Small intestine (tissue), 7 donors: ENCODE measurements around the gene MAST4. TPM values are rescaled to one million over a fixed set of nuclear protein-coding genes. Genes with fewer than 3 reads are reported as not detected.
A peak's percentile ranks its signal among the peaks of the same experiment; 100 is the strongest.

Source experiments
- DNase-seq, 2 donors: peaks; one replicate each; pipeline versions ENCODE4 v3.0.0 to v3.0.0-alpha.2; 2013
- FAIRE-seq: peaks from 2 replicates; lab custom pipeline; 2012; peaks lifted over from hg19 to GRCh38; lab: Jason Lieb, UNC
- H3K27ac ChIP-seq, 3 donors: one replicate each; pipeline ENCODE4 v1.5.1; 2013; ENCODE audit warnings: low read length in 2 of 3, mild to moderate bottlenecking in 2 of 3, control low read depth in 1 of 3, inconsistent platforms in 1 of 3, low read depth in 1 of 3, moderate library complexity in 1 of 3
- H3K27me3 ChIP-seq, 3 donors: one replicate each; pipeline ENCODE4 v1.6.1; 2013; ENCODE audit warnings: low read length in 3 of 3, inconsistent platforms in 1 of 3; ENCODE audit not compliant: control insufficient read depth in 3 of 3, insufficient read depth in 3 of 3
- H3K36me3 ChIP-seq, 3 donors: one replicate each; pipeline ENCODE4 v1.6.1; 2013; ENCODE audit warnings: low read length in 3 of 3, inconsistent platforms in 1 of 3, low read depth in 1 of 3, mild to moderate bottlenecking in 1 of 3, moderate library complexity in 1 of 3; ENCODE audit not compliant: control insufficient read depth in 3 of 3, insufficient read depth in 2 of 3
- H3K4me1 ChIP-seq, 3 donors: one replicate each; pipeline ENCODE4 v1.6.1; 2013; ENCODE audit warnings: low read length in 2 of 3, inconsistent platforms in 1 of 3, low read depth in 1 of 3, mild to moderate bottlenecking in 1 of 3, moderate library complexity in 1 of 3; ENCODE audit not compliant: control insufficient read depth in 3 of 3, insufficient read depth in 2 of 3
- H3K4me3 ChIP-seq, 3 donors: one replicate each; pipeline ENCODE4 v1.5.1; 2013; ENCODE audit warnings: low read length in 3 of 3, control low read depth in 1 of 3, inconsistent platforms in 1 of 3, low read depth in 1 of 3, mild to moderate bottlenecking in 1 of 3, moderate library complexity in 1 of 3
- H3K9me3 ChIP-seq, 2 donors: one replicate each; pipeline ENCODE4 v1.6.1; 2013; ENCODE audit warnings: low read depth in 1 of 2, low read length in 1 of 2; ENCODE audit not compliant: control insufficient read depth in 2 of 2, insufficient read depth in 1 of 2
- WGBS, 3 donors: extraction: QIAGEN DNeasy Blood & Tissue Kit; methylation state at CpG; one replicate each; pipeline ENCODE4 v1.1.7; 2013; 5-methylcytosine and 5-hydroxymethylcytosine counted together
- polyA plus RNA-seq, 4 donors: library from polyadenylated mRNA; stranded (reverse) in 3 of 4; unstranded in 1 of 4; fragments of 200-250 nt in 3 of 4; fragments of 120-200 nt in 1 of 4; gene quantifications; one replicate each; pipeline versions ENCODE4 v1.2.1 to v1.2.3, GENCODE V29; 2013
- donor health status: healthy with polysubstance abuse.
- donor health status: control.
- donor health status: control.
- donor health status: Bipolar disorder and iron deficiency.
- donor health status: healthy.

MAST4 gene
- polyA plus RNA-seq, 4 donors: 3.0 to 16.4 (median 4.5) TPM

DNA sequence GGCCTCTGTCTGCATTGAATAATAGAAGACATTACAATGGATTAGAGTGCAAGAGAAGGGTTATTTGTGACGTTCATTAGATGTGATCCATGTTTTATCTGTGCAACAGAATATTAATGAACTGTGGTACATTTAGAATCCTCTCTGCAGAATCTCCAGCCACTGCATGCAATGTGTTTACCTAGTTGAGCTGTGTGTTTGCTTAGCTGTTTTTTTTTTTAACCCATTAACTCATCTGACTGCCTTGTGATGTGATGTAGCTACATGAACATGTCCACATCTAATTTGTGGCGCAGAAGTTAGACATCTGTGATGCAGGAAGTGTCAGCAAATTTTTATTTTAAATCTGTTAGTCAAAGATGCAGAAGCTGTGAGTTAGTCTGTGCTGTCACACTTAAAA, 363.5 kb downstream of the MAST4 start:
- Histone ChIP-seq H3K4me1 (peaks cover 0 to 8% (median 0%) of the 10 kb centered on the region in 3 donors), H3K27me3 (no peaks in the 10 kb centered on the region), H3K9me3 (no peaks in the 10 kb centered on the region), H3K4me3 (no peak overlapping the region), H3K27ac (no peak overlapping the region), H3K36me3 (no peaks in the 10 kb centered on the region)
- WGBS, 3 donors: 57 to 73% (median 69%) methylated on average over 2 of the region's 2 CpGs
- no peak for DNase-seq
- no peak for FAIRE-seq

DNA sequence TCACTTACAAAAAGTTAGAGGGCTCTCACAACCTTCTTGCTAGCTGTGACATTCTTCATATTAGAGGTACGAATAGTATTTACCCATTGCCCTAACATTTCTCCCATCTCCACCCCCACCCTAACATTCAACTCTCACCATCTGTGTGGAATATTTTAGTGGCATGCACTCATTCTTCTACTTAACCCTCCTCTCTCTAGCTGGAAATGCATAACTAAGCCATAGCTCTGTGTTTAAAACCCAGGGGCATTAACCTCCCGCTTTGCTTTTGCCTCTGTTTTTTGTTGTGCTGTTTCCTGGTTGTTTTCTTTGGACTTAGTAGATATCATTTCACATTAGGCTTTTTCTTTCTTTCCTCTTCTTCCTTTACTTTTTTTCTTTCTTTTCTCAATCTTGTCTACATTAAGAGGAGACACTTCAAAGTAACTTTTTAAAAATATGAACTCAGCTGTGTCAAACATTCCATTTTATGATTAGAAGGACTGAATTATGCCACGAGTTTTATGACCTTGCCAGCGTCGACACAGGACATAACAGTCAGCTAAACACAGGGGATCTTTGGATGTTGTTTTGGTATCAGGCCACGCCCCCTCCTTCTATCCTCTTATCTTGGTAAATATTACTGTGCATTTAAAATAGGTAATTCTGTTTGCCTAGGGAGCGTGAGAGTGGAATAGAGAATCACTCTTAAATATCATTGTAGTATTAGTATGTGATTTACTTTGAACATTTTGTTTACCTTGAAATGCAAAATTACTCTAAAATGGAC, 364.4 kb downstream of the MAST4 start:
- FAIRE-seq: no peak
- Histone ChIP-seq H3K36me3 (no peaks in the 10 kb centered on the region), H3K27me3 (no peaks in the 10 kb centered on the region), H3K27ac (no peak overlapping the region), H3K4me3 (no peak overlapping the region), H3K9me3 (no peaks in the 10 kb centered on the region), H3K4me1 (peaks cover 0 to 8% (median 0%) of the 10 kb centered on the region in 3 donors)
- DNase-seq: peak; percentile 23 to 47
- WGBS, 3 donors: 18 to 41% (median 25%) methylated on average over 7 of the region's 7 CpGs

DNA sequence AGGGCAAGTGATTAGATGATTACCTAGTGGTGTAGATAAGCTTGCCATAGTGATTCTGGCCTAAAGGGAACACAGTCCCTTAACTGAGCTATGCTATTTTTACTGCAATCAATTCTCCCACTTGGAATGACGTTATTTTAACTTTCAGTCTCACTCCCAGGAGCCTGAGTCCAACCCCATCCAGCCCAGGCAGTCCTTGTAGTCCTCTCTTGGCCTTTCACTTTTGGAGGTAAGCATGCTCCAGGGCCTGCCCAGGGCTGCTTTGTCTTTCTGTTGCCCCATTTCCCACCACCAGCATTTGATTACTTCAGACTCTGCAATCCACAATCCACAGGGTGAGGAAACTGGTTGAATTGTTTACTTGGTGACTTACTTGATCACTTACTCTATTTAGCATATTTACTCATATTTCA, 367.4 kb downstream of the MAST4 start:
- DNase-seq: no peak
- whole genome bisulfite sequencing, 3 donors: 18 to 38% (median 33%) methylated on average over 1 of the region's 1 CpG

DNA sequence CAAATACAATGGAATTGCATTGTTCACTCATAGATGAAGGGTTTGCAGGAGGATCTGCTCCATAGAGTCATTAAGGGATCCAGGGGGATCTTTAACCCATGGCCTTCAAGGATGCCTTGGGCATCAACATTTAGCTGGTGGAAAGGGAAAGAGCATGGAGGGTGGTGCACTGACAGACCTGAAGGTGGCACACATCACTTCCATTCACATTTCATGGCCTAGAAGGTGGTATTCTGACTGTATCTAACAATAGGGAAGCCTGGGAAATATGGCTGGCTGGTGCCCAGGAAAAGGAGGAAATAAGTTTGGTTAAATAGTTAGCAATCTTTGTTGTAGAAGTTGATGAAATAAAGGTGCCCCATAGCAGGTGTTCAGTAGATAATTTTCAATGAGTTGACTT, 370.2 kb downstream of the MAST4 start:
- DNase-seq (no peak), FAIRE-seq (no peak)
- H3K36me3 ChIP-seq: no peaks in the 10 kb centered on the region
- H3K9me3 ChIP-seq: no peaks in the 10 kb centered on the region
- H3K4me1 ChIP-seq: peaks cover 0 to 2% (median 0%) of the 10 kb centered on the region in 3 donors
- H3K4me3 ChIP-seq: no peak overlapping the region
- H3K27me3 ChIP-seq: no peaks in the 10 kb centered on the region
- H3K27ac ChIP-seq: no peak overlapping the region

More for the DNA sequence above, 367.4 kb downstream of the MAST4 start:
- H3K4me1 ChIP-seq: peaks cover 0 to 8% (median 0%) of the 10 kb centered on the region in 3 donors
- FAIRE-seq: no peak
- H3K27ac ChIP-seq: no peak overlapping the region
- H3K27me3 ChIP-seq: no peaks in the 10 kb centered on the region
- no peak overlapping the region for H3K4me3 ChIP-seq
- no peaks in the 10 kb centered on the region for H3K36me3 ChIP-seq
- H3K9me3 ChIP-seq: no peaks in the 10 kb centered on the region

DNA sequence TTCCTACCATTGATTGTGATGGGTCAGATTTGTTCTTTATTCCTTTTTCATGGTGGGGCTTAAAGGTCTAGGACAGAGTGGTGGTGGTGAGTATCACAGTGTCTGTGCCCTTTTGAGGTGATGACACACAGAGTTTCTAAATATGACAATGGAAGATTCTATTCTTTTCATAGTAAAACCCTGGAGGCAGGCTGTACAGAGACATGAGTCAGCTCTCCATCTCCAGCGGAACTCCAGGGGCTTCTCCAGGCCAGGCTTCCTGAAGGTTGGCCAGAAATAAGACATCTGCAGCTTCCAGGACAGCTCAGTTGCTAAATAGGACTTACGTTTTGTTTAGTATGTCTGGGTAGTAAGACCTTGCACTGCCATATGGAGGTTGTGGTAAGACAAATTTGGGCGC, 370.9 kb downstream of the MAST4 start:
- no peaks in the 10 kb centered on the region for H3K9me3 ChIP-seq
- H3K4me3 ChIP-seq: no peak overlapping the region
- FAIRE-seq: no peak
- no peaks in the 10 kb centered on the region for H3K36me3 ChIP-seq
- WGBS, 3 donors: 83 to 91% (median 88%) methylated on average over 3 of the region's 3 CpGs
- no peaks in the 10 kb centered on the region for H3K4me1 ChIP-seq
- H3K27ac ChIP-seq: no peak overlapping the region
- H3K27me3 ChIP-seq: no peaks in the 10 kb centered on the region
- no peak for DNase-seq

DNA sequence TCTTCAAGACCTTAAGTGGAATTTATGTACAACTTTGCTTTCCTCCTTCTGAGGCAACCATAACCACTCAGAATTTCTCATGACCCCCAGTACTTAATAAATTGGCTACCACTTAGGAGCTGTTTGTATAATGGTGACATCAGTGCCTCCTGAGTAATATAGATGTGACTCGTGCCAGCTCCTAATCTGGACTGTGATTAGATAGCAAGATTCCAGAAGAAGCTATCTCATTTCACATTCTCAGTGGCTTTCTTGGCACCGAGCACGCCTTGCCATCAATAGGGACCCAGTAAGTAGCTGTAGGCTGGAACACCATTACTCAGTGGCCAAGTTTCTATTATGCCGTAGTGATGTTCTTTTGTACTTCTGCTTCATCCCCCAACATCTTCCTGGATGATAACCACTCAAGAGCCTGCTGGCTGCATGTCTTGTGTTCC, 371.7 kb downstream of the MAST4 start:
- no peak for FAIRE-seq
- Histone ChIP-seq H3K27me3 (no peaks in the 10 kb centered on the region), H3K27ac (no peak overlapping the region), H3K4me1 (no peaks in the 10 kb centered on the region), H3K9me3 (no peaks in the 10 kb centered on the region), H3K36me3 (no peaks in the 10 kb centered on the region), H3K4me3 (no peak overlapping the region)
- WGBS, 3 donors: 11 to 61% (median 28%) methylated on average over 4 of the region's 4 CpGs
- peak in 1 of 2 donors; percentile 15 for DNase-seq

DNA sequence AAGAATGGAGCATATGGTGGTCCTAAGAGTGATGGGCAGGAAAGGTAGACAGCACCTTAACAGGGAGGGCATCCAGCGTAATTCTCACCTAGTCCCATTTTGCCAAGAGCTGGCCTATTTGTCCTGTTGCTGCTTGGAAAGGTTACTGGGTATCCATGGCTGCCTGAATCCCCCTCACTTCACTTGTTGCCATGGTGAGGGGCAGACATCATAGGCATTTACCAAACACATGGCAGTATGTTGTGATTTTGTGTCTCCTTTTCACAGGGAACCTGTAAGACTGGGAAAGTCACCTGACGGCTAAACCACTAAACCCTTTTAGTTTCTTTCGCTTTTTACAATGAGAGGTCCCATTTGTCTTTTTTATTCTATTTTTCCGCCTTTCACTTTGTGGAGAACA, 373.3 kb downstream of the MAST4 start:
- Histone ChIP-seq H3K27ac (no peak overlapping the region), H3K27me3 (no peaks in the 10 kb centered on the region), H3K4me3 (no peak overlapping the region), H3K36me3 (no peaks in the 10 kb centered on the region), H3K9me3 (no peaks in the 10 kb centered on the region), H3K4me1 (no peaks in the 10 kb centered on the region)
- FAIRE-seq: no peak
- no peak for DNase-seq
- WGBS, 3 donors: 92 to 94% (median 92%) methylated on average over 4 of the region's 4 CpGs

DNA sequence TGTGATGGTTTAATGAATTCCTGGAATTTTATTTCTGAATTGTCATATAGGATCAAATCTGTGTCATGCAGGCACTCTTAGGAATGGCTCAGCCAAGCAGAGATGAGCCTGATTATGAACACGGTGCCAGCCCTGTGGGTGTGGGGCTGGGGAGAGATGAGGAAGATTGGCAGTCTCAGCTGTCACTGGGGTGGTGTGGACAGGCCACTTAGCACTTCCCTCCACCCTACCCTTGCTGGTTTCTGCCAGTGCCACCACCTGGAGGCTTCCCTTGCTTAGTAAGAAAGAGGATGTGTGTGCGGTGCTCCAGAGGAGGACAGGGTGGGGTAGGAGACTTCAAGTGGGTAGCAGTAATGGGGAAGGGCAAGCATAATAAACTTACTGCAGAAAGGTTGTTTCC, 373.8 kb downstream of the MAST4 start:
- Histone ChIP-seq H3K27me3 (no peaks in the 10 kb centered on the region), H3K4me1 (no peaks in the 10 kb centered on the region), H3K9me3 (no peaks in the 10 kb centered on the region), H3K36me3 (no peaks in the 10 kb centered on the region), H3K27ac (no peak overlapping the region), H3K4me3 (no peak overlapping the region)
- WGBS, 3 donors: 75 to 82% (median 80%) methylated on average over 2 of the region's 2 CpGs
- FAIRE-seq (no peak), DNase-seq (no peak)

DNA sequence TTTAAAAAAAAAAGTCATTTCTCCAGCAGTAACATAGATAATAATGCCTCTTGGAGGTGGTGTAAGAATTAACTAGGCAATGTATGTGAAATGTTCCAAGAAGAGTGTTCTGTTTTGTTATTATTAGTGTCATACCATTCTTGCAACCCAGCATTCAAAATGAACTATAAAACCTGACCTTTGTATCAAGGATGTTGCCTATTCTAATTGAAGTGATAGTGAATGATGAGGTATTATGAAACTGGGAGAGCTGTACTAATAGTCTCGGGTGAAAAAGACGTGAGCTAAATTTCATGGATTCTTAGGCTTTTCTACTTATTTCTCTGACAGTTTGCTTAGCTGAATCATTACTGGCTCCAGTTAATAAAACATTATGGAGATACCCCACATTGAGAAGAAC, 375.8 kb downstream of the MAST4 start:
- no peaks in the 10 kb centered on the region for H3K4me1 ChIP-seq
- no peak overlapping the region for H3K4me3 ChIP-seq
- H3K27me3 ChIP-seq: no peaks in the 10 kb centered on the region
- peak in 1 of 2 donors; percentile 19 for DNase-seq
- H3K27ac ChIP-seq: no peak overlapping the region
- 26 to 65% (median 47%) methylated on average over 2 of the region's 2 CpGs for WGBS, 3 donors
- H3K9me3 ChIP-seq: no peaks in the 10 kb centered on the region
- FAIRE-seq: no peak
- H3K36me3 ChIP-seq: no peaks in the 10 kb centered on the region
